H1 (cell line): ENCODE data around the gene CUX1. TPM values are rescaled to one million over a fixed set of nuclear protein-coding genes. Genes with fewer than 3 reads are reported as not detected.
A peak's percentile ranks its signal among the peaks of the same experiment; 100 is the strongest.

Experiments
- CTCF ChIA-PET: fragments of 300-600 bp; sonication (Branson Sonifier 250); formaldehyde crosslinking; loops from one replicate; lab custom pipeline; 2021; ENCODE audit not compliant: partially characterized antibody; lab: Charles Lee
- POLR2A ChIA-PET: fragments of 300-600 bp; sonication (Branson Sonifier 250); formaldehyde crosslinking; loops from one replicate; lab custom pipeline; 2021; ENCODE audit warnings: inconsistent platforms; ENCODE audit not compliant: partially characterized antibody; lab: Charles Lee
- DNase-seq, 2 experiments: peaks; one replicate each; pipeline versions ENCODE4 v3.0.0 to v3.0.0-alpha.2; 2010 to 2022; ENCODE audit warnings: low spot score in 2 of 2, low read depth in 1 of 2, mixed read lengths in 1 of 2
- FAIRE-seq: peaks from 2 replicates; lab custom pipeline; 2011; peaks lifted over from hg19 to GRCh38; lab: Jason Lieb, UNC
- H2AFZ ChIP-seq: 2 replicates; pipeline ENCODE4 v1.8.1; 2012; ENCODE audit warnings: low read length, inconsistent platforms
- H2AK5ac ChIP-seq: 2 replicates; pipeline ENCODE4 v1.6.1; 2013; ENCODE audit warnings: low read depth, low read length
- H2BK120ac ChIP-seq: replicated peaks from 2 replicates; pipeline ENCODE3; 2013; ENCODE audit warnings: low read depth, low read length, inconsistent platforms
- H2BK12ac ChIP-seq: 2 replicates; pipeline ENCODE4 v1.6.1; 2013; ENCODE audit warnings: low read depth, low read length
- H2BK15ac ChIP-seq: 2 replicates; pipeline ENCODE4 v1.6.1; 2013; ENCODE audit warnings: low read length
- H2BK20ac ChIP-seq: 2 replicates; pipeline ENCODE4 v1.6.1; 2013; ENCODE audit warnings: low read length
- H2BK5ac ChIP-seq: 2 replicates; pipeline ENCODE4 v1.6.1; 2013; ENCODE audit warnings: low read depth, low read length
- H3K14ac ChIP-seq: 2 replicates; pipeline ENCODE4 v1.6.1; 2013; ENCODE audit warnings: inconsistent platforms; ENCODE audit not compliant: insufficient read length
- H3K18ac ChIP-seq: 2 replicates; pipeline ENCODE4 v1.6.1; 2013; ENCODE audit warnings: low read length; ENCODE audit errors: extremely low read depth
- H3K23ac ChIP-seq: 2 replicates; pipeline ENCODE4 v1.6.1; 2013; ENCODE audit warnings: inconsistent platforms; ENCODE audit not compliant: insufficient read length
- H3K23me2 ChIP-seq: 2 replicates; pipeline ENCODE4 v1.6.1; 2013; ENCODE audit warnings: low read depth, low read length
- H3K27ac ChIP-seq: 2 replicates; pipeline ENCODE4 v1.6.1; 2011; ENCODE audit warnings: low read depth, low read length, inconsistent platforms
- H3K27me3 ChIP-seq, 4 experiments: replicated peaks in 1 of 4; 1 replicate in 1 of 4; 2 replicates in 3 of 4; pipeline versions ENCODE4 v1.6.1 to v1.8.1; 2011 to 2013; ENCODE audit warnings: low read length in 3 of 4, mild to moderate bottlenecking in 3 of 4, inconsistent platforms in 2 of 4, mixed read lengths in 2 of 4, moderate library complexity in 1 of 4; ENCODE audit not compliant: control insufficient read depth in 3 of 4, insufficient read depth in 3 of 4; ENCODE audit errors: extremely low read depth in 1 of 4
- H3K36me3 ChIP-seq, 4 experiments: 2 replicates each; pipeline versions ENCODE4 v1.6.1 to v1.8.1; 2011 to 2013; ENCODE audit warnings: mild to moderate bottlenecking in 4 of 4, low read length in 3 of 4, moderate library complexity in 2 of 4, control low read depth in 1 of 4, inconsistent platforms in 1 of 4; ENCODE audit not compliant: insufficient read depth in 4 of 4, control insufficient read depth in 2 of 4
- H3K4ac ChIP-seq: replicated peaks from 2 replicates; pipeline ENCODE3; 2013; ENCODE audit warnings: low read length, low read depth, mixed read lengths, inconsistent platforms; ENCODE audit not compliant: insufficient read length
- H3K4me1 ChIP-seq, 4 experiments: replicated peaks in 1 of 4; 1 replicate in 1 of 4; 2 replicates in 3 of 4; pipeline versions ENCODE4 v1.6.1 to v1.8.1; 2011 to 2013; ENCODE audit warnings: low read length in 3 of 4, inconsistent platforms in 2 of 4, mixed read lengths in 1 of 4; ENCODE audit not compliant: insufficient read depth in 4 of 4, control insufficient read depth in 3 of 4
- H3K4me2 ChIP-seq, 2 experiments: 2 replicates each; pipeline versions ENCODE4 v1.6.1 to v1.8.1; 2011 to 2013; ENCODE audit warnings: low read depth in 2 of 2, low read length in 2 of 2, control low read depth in 1 of 2, inconsistent platforms in 1 of 2, mild to moderate bottlenecking in 1 of 2; ENCODE audit not compliant: insufficient read depth in 1 of 2
- H3K4me3 ChIP-seq, 4 experiments: fragments of 200-600, 300-600 bp in 1 of 4; sonication (generic), shearing (Covaris generic), sonication (Bioruptor Twin) in 1 of 4; 2 replicates each; pipeline versions ENCODE4 v1.5.1 to v1.8.1; 2011 to 2016; ENCODE audit warnings: low read length in 4 of 4, low read depth in 3 of 4, control low read depth in 2 of 4, inconsistent platforms in 2 of 4, mild to moderate bottlenecking in 2 of 4, mixed read lengths in 1 of 4, moderate library complexity in 1 of 4; ENCODE audit not compliant: insufficient read depth in 2 of 4; ENCODE audit errors: extremely low read depth in 1 of 4
- H3K56ac ChIP-seq: replicated peaks from 2 replicates; pipeline ENCODE3; 2013; ENCODE audit warnings: low read depth, mild to moderate bottlenecking, mixed read lengths, low read length, inconsistent platforms; ENCODE audit not compliant: insufficient read length
- H3K79me1 ChIP-seq: 2 replicates; pipeline ENCODE4 v1.6.1; 2013; ENCODE audit warnings: low read depth, low read length, control low read depth
- H3K79me2 ChIP-seq, 2 experiments: 2 replicates each; pipeline versions ENCODE4 v1.6.1 to v1.8.1; 2012 to 2013; ENCODE audit warnings: low read length in 2 of 2, mild to moderate bottlenecking in 2 of 2, inconsistent platforms in 1 of 2; ENCODE audit not compliant: insufficient read depth in 2 of 2, control insufficient read depth in 1 of 2
- H3K9ac ChIP-seq, 4 experiments: replicated peaks in 1 of 4; 1 replicate in 1 of 4; 2 replicates in 3 of 4; pipeline versions ENCODE4 v1.6.1 to v1.8.1; 2011 to 2013; ENCODE audit warnings: low read depth in 3 of 4, low read length in 3 of 4, control low read depth in 2 of 4, mild to moderate bottlenecking in 2 of 4, moderate library complexity in 2 of 4, inconsistent platforms in 1 of 4; ENCODE audit errors: extremely low read depth in 1 of 4
- H3K9me3 ChIP-seq, 2 experiments: 2 replicates each; pipeline versions ENCODE4 v1.6.1 to v1.8.1; 2012 to 2013; ENCODE audit warnings: mild to moderate bottlenecking in 2 of 2, moderate library complexity in 2 of 2, control low read depth in 1 of 2, inconsistent platforms in 1 of 2, low read depth in 1 of 2, low read length in 1 of 2, mixed read lengths in 1 of 2; ENCODE audit not compliant: insufficient read depth in 2 of 2
- H4K20me1 ChIP-seq, 2 experiments: replicated peaks in 1 of 2; 2 replicates each; pipeline versions ENCODE3 to v1.8.1; 2011 to 2013; ENCODE audit warnings: inconsistent platforms in 2 of 2, low read length in 2 of 2, mild to moderate bottlenecking in 1 of 2; ENCODE audit not compliant: insufficient read depth in 2 of 2, control insufficient read depth in 1 of 2
- H4K5ac ChIP-seq: 2 replicates; pipeline ENCODE4 v1.6.1; 2013; ENCODE audit warnings: low read length, low read depth, mixed read lengths, inconsistent platforms; ENCODE audit not compliant: insufficient read length
- H4K8ac ChIP-seq: 2 replicates; pipeline ENCODE4 v1.8.0; 2013; ENCODE audit warnings: mild to moderate bottlenecking, moderate library complexity, low read length, inconsistent platforms; ENCODE audit not compliant: insufficient read depth; ENCODE audit errors: extremely low read depth
- H4K91ac ChIP-seq: replicated peaks from 2 replicates; pipeline ENCODE3; 2013; ENCODE audit warnings: low read length, mixed read lengths, inconsistent platforms; ENCODE audit not compliant: insufficient read length
- ASH2L ChIP-seq: fragments of 200-600, 300-600 bp; sonication (generic); IDR thresholded peaks from one replicate; pipeline ENCODE4 v1.7.1; 2017; ENCODE audit warnings: low read length
- ATF3 ChIP-seq: IDR thresholded peaks from 2 replicates; pipeline ENCODE4 v1.6.1; 2011; ENCODE audit warnings: low read depth, mild to moderate bottlenecking, low read length; ENCODE audit not compliant: insufficient read depth
- CREB1 ChIP-seq: IDR thresholded peaks from 2 replicates; pipeline ENCODE4 v1.6.1; 2012; ENCODE audit warnings: inconsistent platforms
- EP300 ChIP-seq, 2 experiments: IDR thresholded peaks; 1 replicate in 1 of 2; 2 replicates in 1 of 2; pipeline ENCODE4 v1.6.1; 2011 to 2012; ENCODE audit warnings: low read depth in 2 of 2, low read length in 2 of 2, mild to moderate bottlenecking in 2 of 2, borderline replicate concordance in 1 of 2, inconsistent platforms in 1 of 2, moderate library complexity in 1 of 2
- HDAC2 ChIP-seq, 2 experiments: fragments of 300-600 bp in 1 of 2; sonication (generic) in 1 of 2; IDR thresholded peaks; 2 replicates each; pipeline ENCODE4 v1.6.1; 2011 to 2012; ENCODE audit warnings: low read depth in 2 of 2, low read length in 2 of 2, mild to moderate bottlenecking in 2 of 2, moderate library complexity in 2 of 2, borderline replicate concordance in 1 of 2, inconsistent platforms in 1 of 2
- JUND ChIP-seq: IDR thresholded peaks from 2 replicates; pipeline ENCODE4 v1.6.1; 2011; ENCODE audit warnings: mild to moderate bottlenecking, improper control_type of control experiment, low read length
- KDM4A ChIP-seq: IDR thresholded peaks from one replicate; pipeline ENCODE4 v1.7.1; 2012; ENCODE audit warnings: low read depth, mild to moderate bottlenecking, moderate library complexity, low read length, inconsistent platforms; ENCODE audit not compliant: severe bottlenecking
- KDM5A ChIP-seq: fragments of 200-600 bp; IDR thresholded peaks from 2 replicates; pipeline ENCODE4 v1.7.1; 2012; ENCODE audit warnings: mild to moderate bottlenecking, low read length, inconsistent platforms, mixed read lengths
- PHF8 ChIP-seq: fragments of 200-600 bp; sonication (generic); conservative IDR thresholded peaks from 2 replicates; pipeline ENCODE4 v1.7.1; 2012; ENCODE audit warnings: low read depth, mild to moderate bottlenecking, inconsistent platforms, low read length, moderate library complexity
- RAD21 ChIP-seq, 2 experiments: IDR thresholded peaks in 1 of 2; conservative IDR thresholded peaks in 1 of 2; 2 replicates each; pipeline ENCODE4 v1.6.1; 2011; ENCODE audit warnings: low read depth in 2 of 2, low read length in 2 of 2, improper control_type of control experiment in 1 of 2, inconsistent platforms in 1 of 2, mild to moderate bottlenecking in 1 of 2, moderate library complexity in 1 of 2
- RXRA ChIP-seq: IDR thresholded peaks from 2 replicates; pipeline ENCODE4 v1.6.1; 2011; ENCODE audit warnings: low read depth, mild to moderate bottlenecking, low read length, moderate library complexity; ENCODE audit not compliant: insufficient read depth
- SP2 ChIP-seq: IDR thresholded peaks from 2 replicates; pipeline ENCODE4 v1.6.1; 2012; ENCODE audit warnings: mild to moderate bottlenecking, low read length, inconsistent platforms
- TCF12 ChIP-seq: IDR thresholded peaks from 2 replicates; pipeline ENCODE4 v1.6.1; 2011; ENCODE audit warnings: low read depth, mild to moderate bottlenecking, low read length
- WGBS, 2 experiments: shearing (Covaris generic) in 1 of 2; methylation state at CpG; one replicate each; pipeline versions ENCODE4 v1.1.6 to v1.1.7; 2013 to 2015; ENCODE audit warnings: low lambda C conversion rate in 2 of 2, mixed read lengths in 2 of 2, inconsistent platforms in 1 of 2, low coverage in 1 of 2, missing lambda C conversion rate in 1 of 2; ENCODE audit not compliant: insufficient replicate concordance in 2 of 2, insufficient coverage in 1 of 2, insufficient read length in 1 of 2; ENCODE audit errors: extremely low coverage in 1 of 2, missing lambda C conversion rate in 1 of 2; 5-methylcytosine and 5-hydroxymethylcytosine counted together
- polyA plus RNA-seq, 7 experiments: library from polyadenylated mRNA; depleted of rRNA in 3 of 7; stranded (reverse) in 5 of 7; unstranded in 2 of 7; fragments of >200 nt in 5 of 7; fragments of 200-250 nt in 2 of 7; gene quantifications; 1 replicate in 5 of 7; 2 replicates in 1 of 7; 4 replicates in 1 of 7; pipeline versions ENCODE4 v1.2.1 to v1.2.3, GENCODE V29; 2011 to 2013; ENCODE audit warnings: missing spikeins in 2 of 7, mixed read lengths in 2 of 7
- total RNA-seq: library from RNA; stranded (reverse); fragmentation: NEBNext Ultra II Directional; extraction: Animal tissue kit (Norgen Biotek cat#: 25700); gene quantifications from 2 replicates; pipeline ENCODE4 v1.2.1, GENCODE V29; 2021

The CUX1 gene
- total and polyA plus RNA-seq, 2 of the 8 experiments (the other 6 are each of a cell fraction or from before 2014, with no cell fraction given) = 21.6 to 65.9 TPM

- Histone ChIP-seq H4K5ac (no peak overlapping the region), H4K20me1 (peaks cover 4 to 5% of the 10 kb centered on the region in 2 experiments), H4K8ac (no peak overlapping the region), H2BK15ac (no peak overlapping the region), H3K79me2 (no peaks in the 10 kb centered on the region), H3K56ac (no peak overlapping the region), H2AFZ (no peak overlapping the region), H2BK20ac (no peak overlapping the region), H4K91ac (no peak overlapping the region), H2BK120ac (no peak overlapping the region), H3K23ac (no peak overlapping the region), H3K4me1 (peaks cover 0 to 7% (median 4%) of the 10 kb centered on the region in 4 experiments; a peak in 5 of 7 replicates), H3K36me3 (peaks cover 2 to 19% (median 9%) of the 10 kb centered on the region in 4 experiments; a peak in 6 of 8 replicates), H3K27me3 (no peaks in the 10 kb centered on the region), H2BK5ac (no peak overlapping the region), H3K23me2 (no peaks in the 10 kb centered on the region), H3K18ac (no peak overlapping the region), H2AK5ac (no peak overlapping the region), H3K4me2 (no peak overlapping the region), H3K9me3 (no peaks in the 10 kb centered on the region), H3K4me3 (no peak overlapping the region), H3K4ac (no peak overlapping the region), H3K79me1 (no peaks in the 10 kb centered on the region; the same call in 1 of the 2 replicates), H3K27ac (no peak overlapping the region), H2BK12ac (no peak overlapping the region), H3K9ac (0 out of 7 replicates have a peak overlapping the region, but pooled peaks of 1 of the 4 experiments have one; percentile 1), H3K14ac (no peak overlapping the region)
- FAIRE-seq = no peak
- DNase-seq = no peak
- 93% methylated on average over 7 of the region's 7 CpGs; no CpG with 5 or more reads in 1 of the 2 experiments for WGBS, 2 experiments
- POLR2A ChIA-PET = no interaction called here
- CTCF ChIA-PET = no interaction called here
- no peak for TF ChIP-seq TCF12
- TF ChIP-seq KDM4A = no peak
- TF ChIP-seq ASH2L = no peak
- no peak for TF ChIP-seq RXRA
- no peak for TF ChIP-seq HDAC2 (IDR thresholded peaks at IDR 0.05; ENCODE audit: borderline replicate concordance in 1 of 2, low read depth in 2 of 2, low read length in 2 of 2)
- no peak for TF ChIP-seq JUND
- no peak for TF ChIP-seq PHF8
- no peak for TF ChIP-seq KDM5A
- no peak for TF ChIP-seq CREB1
- TF ChIP-seq ATF3 = no peak
- no peak for TF ChIP-seq SP2
- no peak for TF ChIP-seq EP300 (IDR thresholded peaks at IDR 0.05; ENCODE audit: borderline replicate concordance in 1 of 2, low read depth in 2 of 2, low read length in 2 of 2)
- no peak for TF ChIP-seq RAD21 (IDR thresholded peaks at IDR 0.05 in 1 of 2, conservative IDR thresholded peaks at IDR 0.05 in 1 of 2; ENCODE audit: low read depth in 2 of 2, low read length in 2 of 2)
Observed at GRCh38 chr7:102115181-102115580, 297.8 kb downstream of the CUX1 start.
